GM21526 (cell line): ENCODE results near the gene PAIP1.
"Not testable (repeated sequence)": the region's sequence is repeated elsewhere in the genome, so short reads cannot be mapped to it uniquely, and the experiment has no call there.

Source experiments
- ATAC-seq: cut with Tn5 transposase; IDR thresholded peaks from one replicate; pipeline ENCODE4 v1.9.1; 2021; ENCODE audit warnings: moderate library complexity; ENCODE audit not compliant: unreplicated experiment, low FRiP score

PAIP1 gene

GRCh38 chr5:43572357-43572756, 15.5 kb upstream of the PAIP1 start:
- ATAC-seq = no peak

GRCh38 chr5:43571237-43571636, 14.4 kb upstream of the PAIP1 start:
- no peak for ATAC-seq

- ATAC-seq = no peak
These were observed 13.7 kb upstream of the PAIP1 start for GRCh38 chr5:43570450-43571158.

GRCh38 chr5:43569236-43569746, 12.4 kb upstream of the PAIP1 start:
- no peak for ATAC-seq

GRCh38 chr5:43567967-43568366, 11.1 kb upstream of the PAIP1 start:
- ATAC-seq = no peak

GRCh38 chr5:43565043-43565442, 8.2 kb upstream of the PAIP1 start:
- ATAC-seq = no peak

- no peak for ATAC-seq
These were observed 7.5 kb upstream of the PAIP1 start for GRCh38 chr5:43564289-43564850.

- no peak for ATAC-seq
These were observed 6.4 kb upstream of the PAIP1 start for GRCh38 chr5:43563321-43563720.

GRCh38 chr5:43561356-43561755, 4.5 kb upstream of the PAIP1 start:
- ATAC-seq = no peak

- no peak for ATAC-seq
These were observed 3.3 kb upstream of the PAIP1 start for GRCh38 chr5:43560128-43560527.

- peak; percentile 91 for ATAC-seq
These were observed 345 bp downstream of the PAIP1 start for GRCh38 chr5:43556607-43556856.

GRCh38 chr5:43555895-43556606, 826 bp downstream of the PAIP1 start:
- peak; percentile 28 for ATAC-seq

GRCh38 chr5:43554497-43554896, 2.4 kb downstream of the PAIP1 start:
- no peak for ATAC-seq

GRCh38 chr5:43553381-43553780, 3.5 kb downstream of the PAIP1 start:
- no peak for ATAC-seq

GRCh38 chr5:43551731-43552130, 5.1 kb downstream of the PAIP1 start:
- no peak for ATAC-seq

- not testable (repeated sequence) for ATAC-seq
These were observed 7.6 kb downstream of the PAIP1 start for GRCh38 chr5:43549272-43549671.

- no peak for ATAC-seq
These were observed 8.5 kb downstream of the PAIP1 start for GRCh38 chr5:43548358-43548757.

- ATAC-seq = no peak
These were observed 9.3 kb downstream of the PAIP1 start for GRCh38 chr5:43547532-43547931.

- no peak for ATAC-seq
These were observed 13.4 kb downstream of the PAIP1 start for GRCh38 chr5:43543434-43543833.

- no peak for ATAC-seq
These were observed 16.1 kb downstream of the PAIP1 start for GRCh38 chr5:43540746-43541145.

GRCh38 chr5:43536972-43537371, 19.9 kb downstream of the PAIP1 start:
- no peak for ATAC-seq

GRCh38 chr5:43533646-43534045, 23.2 kb downstream of the PAIP1 start:
- ATAC-seq = no peak
